ENCODE measurements around the gene PHF20. TPM values are rescaled to one million over a fixed set of nuclear protein-coding genes. Genes with fewer than 3 reads are reported as not detected.

PHF20 gene
- total and polyA plus RNA-seq, 2 donors from 2014 or later = 12.3 to 48.4 TPM

- Histone ChIP-seq H3K9ac (ENCODE audit: low read length in 3 of 3) (no peak overlapping the region), H3K27me3 (ENCODE audit: control insufficient read depth, insufficient read depth, low read length) (no peaks in the 10 kb centered on the region), H3K27ac (ENCODE audit: low read depth in 2 of 2, low read length in 2 of 2) (no peak overlapping the region), H3K4me3 (ENCODE audit: low read length in 3 of 3) (no peak overlapping the region), H3K36me3 (ENCODE audit: control insufficient read depth in 2 of 3, insufficient read depth in 3 of 3, low read length in 3 of 3) (peaks cover 3 to 15% (median 3%) of the 10 kb centered on the region in 3 donors), H3K4me1 (ENCODE audit: control insufficient read depth in 2 of 3, insufficient read depth in 2 of 3, low read depth in 1 of 3, low read length in 3 of 3) (no peaks in the 10 kb centered on the region), H3K9me3 (ENCODE audit: control insufficient read depth in 2 of 3, insufficient read depth in 1 of 3, low read length in 3 of 3) (no peaks in the 10 kb centered on the region)
- TF ChIP-seq, protein P1, sequence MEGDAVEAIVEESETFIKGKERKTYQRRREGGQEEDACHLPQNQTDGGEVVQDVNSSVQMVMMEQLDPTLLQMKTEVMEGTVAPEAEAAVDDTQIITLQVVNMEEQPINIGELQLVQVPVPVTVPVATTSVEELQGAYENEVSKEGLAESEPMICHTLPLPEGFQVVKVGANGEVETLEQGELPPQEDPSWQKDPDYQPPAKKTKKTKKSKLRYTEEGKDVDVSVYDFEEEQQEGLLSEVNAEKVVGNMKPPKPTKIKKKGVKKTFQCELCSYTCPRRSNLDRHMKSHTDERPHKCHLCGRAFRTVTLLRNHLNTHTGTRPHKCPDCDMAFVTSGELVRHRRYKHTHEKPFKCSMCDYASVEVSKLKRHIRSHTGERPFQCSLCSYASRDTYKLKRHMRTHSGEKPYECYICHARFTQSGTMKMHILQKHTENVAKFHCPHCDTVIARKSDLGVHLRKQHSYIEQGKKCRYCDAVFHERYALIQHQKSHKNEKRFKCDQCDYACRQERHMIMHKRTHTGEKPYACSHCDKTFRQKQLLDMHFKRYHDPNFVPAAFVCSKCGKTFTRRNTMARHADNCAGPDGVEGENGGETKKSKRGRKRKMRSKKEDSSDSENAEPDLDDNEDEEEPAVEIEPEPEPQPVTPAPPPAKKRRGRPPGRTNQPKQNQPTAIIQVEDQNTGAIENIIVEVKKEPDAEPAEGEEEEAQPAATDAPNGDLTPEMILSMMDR (IDR thresholded peaks at IDR 0.05; ENCODE audit: borderline replicate concordance, extremely low read depth, insufficient read depth) = no peak
- intact Hi-C loops (cut with DNase I) = no loop called here
- FAIRE-seq (no peak), DNase-seq (no peak)
These were observed 137.4 kb downstream of the PHF20 start for GRCh38 chr20:35909176-35909575.

- Histone ChIP-seq H3K4me1 (ENCODE audit: control insufficient read depth in 2 of 3, insufficient read depth in 2 of 3, low read depth in 1 of 3, low read length in 3 of 3) (no peaks in the 10 kb centered on the region), H3K27me3 (ENCODE audit: control insufficient read depth, insufficient read depth, low read length) (no peaks in the 10 kb centered on the region), H3K9me3 (ENCODE audit: control insufficient read depth in 2 of 3, insufficient read depth in 1 of 3, low read length in 3 of 3) (no peaks in the 10 kb centered on the region), H3K36me3 (ENCODE audit: control insufficient read depth in 2 of 3, insufficient read depth in 3 of 3, low read length in 3 of 3) (peaks cover 3 to 15% (median 3%) of the 10 kb centered on the region in 3 donors), H3K27ac (ENCODE audit: low read depth in 2 of 2, low read length in 2 of 2) (no peak overlapping the region), H3K4me3 (ENCODE audit: low read length in 3 of 3) (no peak overlapping the region), H3K9ac (ENCODE audit: low read length in 3 of 3) (no peak overlapping the region)
- DNase-seq = no peak
- TF ChIP-seq, protein P1 (IDR thresholded peaks at IDR 0.05; ENCODE audit: borderline replicate concordance, extremely low read depth, insufficient read depth) = no peak
- intact Hi-C loops (cut with DNase I) = no loop called here
- FAIRE-seq = no peak
These were observed 138.0 kb downstream of the PHF20 start for GRCh38 chr20:35909796-35910195.

DNA sequence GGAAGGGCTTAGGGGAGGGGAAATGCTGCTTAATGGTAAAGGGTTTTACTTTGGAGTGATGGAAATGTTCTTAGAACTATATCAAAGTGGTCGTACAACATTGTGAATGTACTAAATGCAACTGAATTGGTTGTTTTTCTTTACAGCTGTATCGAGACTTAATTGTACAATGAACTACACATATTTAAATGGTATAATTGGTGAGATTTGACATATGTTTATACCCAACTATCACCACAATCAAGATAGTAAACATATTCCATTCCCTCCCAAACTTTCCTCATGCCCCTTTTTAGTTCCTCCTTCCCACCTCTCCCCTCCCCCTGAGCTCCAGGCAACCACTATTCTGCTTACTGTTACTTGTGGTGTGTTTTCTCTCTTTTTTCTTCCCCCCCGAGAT lies 138.4 kb downstream of the PHF20 start:
- FAIRE-seq = no peak
- no peak overlapping the region for H3K4me3 ChIP-seq (ENCODE audit: low read length in 3 of 3)
- no peak overlapping the region for H3K27ac ChIP-seq (ENCODE audit: low read depth in 2 of 2, low read length in 2 of 2)
- H3K9ac ChIP-seq (ENCODE audit: low read length in 3 of 3) = no peak overlapping the region
- TF ChIP-seq, protein P1 (IDR thresholded peaks at IDR 0.05; ENCODE audit: borderline replicate concordance, extremely low read depth, insufficient read depth) = no peak
- no peaks in the 10 kb centered on the region for H3K27me3 ChIP-seq (ENCODE audit: control insufficient read depth, insufficient read depth, low read length)
- H3K9me3 ChIP-seq (ENCODE audit: control insufficient read depth in 2 of 3, insufficient read depth in 1 of 3, low read length in 3 of 3) = no peaks in the 10 kb centered on the region
- no peaks in the 10 kb centered on the region for H3K4me1 ChIP-seq (ENCODE audit: control insufficient read depth in 2 of 3, insufficient read depth in 2 of 3, low read depth in 1 of 3, low read length in 3 of 3)
- intact Hi-C loops (cut with DNase I) = no loop called here
- no peak for DNase-seq
- peaks cover under 1 to 15% (median 5%) of the 10 kb centered on the region in 3 donors for H3K36me3 ChIP-seq (ENCODE audit: control insufficient read depth in 2 of 3, insufficient read depth in 3 of 3, low read length in 3 of 3)

GRCh38 chr20:35912881-35913280 lies 141.1 kb downstream of the PHF20 start:
- no peak overlapping the region for H3K4me3 ChIP-seq (ENCODE audit: low read length in 3 of 3)
- peaks cover 2 to 20% (median 11%) of the 10 kb centered on the region in 3 donors for H3K36me3 ChIP-seq (ENCODE audit: control insufficient read depth in 2 of 3, insufficient read depth in 3 of 3, low read length in 3 of 3)
- no peak for FAIRE-seq
- H3K4me1 ChIP-seq (ENCODE audit: control insufficient read depth in 2 of 3, insufficient read depth in 2 of 3, low read depth in 1 of 3, low read length in 3 of 3) = no peaks in the 10 kb centered on the region
- TF ChIP-seq, protein P1 (IDR thresholded peaks at IDR 0.05; ENCODE audit: borderline replicate concordance, extremely low read depth, insufficient read depth) = no peak
- H3K9ac ChIP-seq (ENCODE audit: low read length in 3 of 3) = no peak overlapping the region
- no peaks in the 10 kb centered on the region for H3K27me3 ChIP-seq (ENCODE audit: control insufficient read depth, insufficient read depth, low read length)
- no peaks in the 10 kb centered on the region for H3K9me3 ChIP-seq (ENCODE audit: control insufficient read depth in 2 of 3, insufficient read depth in 1 of 3, low read length in 3 of 3)
- DNase-seq = no peak
- no peak overlapping the region for H3K27ac ChIP-seq (ENCODE audit: low read depth in 2 of 2, low read length in 2 of 2)
- intact Hi-C loops (cut with DNase I) = no loop called here
